A673 (cell line): ENCODE results near the gene FIBP.

Source experiments
- CTCF ChIP-seq: fragments of 300-800, 200-600 bp; sonication (generic); conservative IDR thresholded peaks from 2 replicates; pipeline ENCODE4 v1.5.1; 2017; ENCODE audit warnings: low read depth, mild to moderate bottlenecking, antibody characterized with exemption, low read length, moderate library complexity, mixed read lengths
- EZH2 ChIP-seq: fragments of 200-600 bp; sonication (generic); IDR thresholded peaks from 2 replicates; pipeline ENCODE4 v1.6.1; 2017; ENCODE audit warnings: borderline replicate concordance, low read depth, mild to moderate bottlenecking, mixed read lengths, antibody characterized with exemption, low read length; ENCODE audit not compliant: poor library complexity, severe bottlenecking

GRCh38 chr11:65883058-65883761 is 5.1 kb downstream of the FIBP start:
- no peak for TF ChIP-seq CTCF
- no peak for TF ChIP-seq EZH2
